Coronary artery (tissue), 2 donors: Measurements from ENCODE around the gene POLR1A.

Source experiments
- DNase-seq: peaks from one replicate; pipeline ENCODE4 v3.0.0-alpha.2; 2017; ENCODE audit warnings: low spot score
- H3K27ac ChIP-seq, 2 donors: fragments of 200-600 bp; sonication (generic); one replicate each; pipeline ENCODE4 v1.5.1; 2016 to 2019
- H3K4me3 ChIP-seq: fragments of 200-600 bp; sonication (generic); 2 replicates; pipeline ENCODE4 v1.5.1; 2016; ENCODE audit warnings: mild to moderate bottlenecking, moderate library complexity
- CTCF ChIP-seq: fragments of 200-600 bp; sonication (generic); IDR thresholded peaks from one replicate; pipeline ENCODE4 v1.5.1; 2019; ENCODE audit warnings: antibody characterized with exemption

POLR1A gene

GRCh38 chr2:86105252-86105968, at the start of gene POLR1A:
TSS of gene POLR1A (minus strand) at chr2:86105886. CDS start at chr2:86105776, 110 bp downstream.
- DNase-seq: peak; percentile 92
- no peak for TF ChIP-seq CTCF
- peak within 1 kb of the TSS; percentile 87 for H3K4me3 ChIP-seq
- peak within 1 kb of the TSS; percentile 42 to 72 for H3K27ac ChIP-seq

- no peak overlapping the region for H3K4me3 ChIP-seq
- H3K27ac ChIP-seq: no peak overlapping the region
- no peak for DNase-seq
- no peak for TF ChIP-seq CTCF
Observed at GRCh38 chr2:86150502-86150901, 44.8 kb upstream of the POLR1A start.

GRCh38 chr2:86147793-86148192, 42.1 kb upstream of the POLR1A start:
- Histone ChIP-seq H3K27ac (no peak overlapping the region), H3K4me3 (no peak overlapping the region)
- DNase-seq: no peak
- TF ChIP-seq CTCF: no peak

- no peak for DNase-seq
- TF ChIP-seq CTCF: no peak
- Histone ChIP-seq H3K4me3 (no peak overlapping the region), H3K27ac (no peak overlapping the region)
Observed at GRCh38 chr2:86143926-86144685, 38.4 kb upstream of the POLR1A start.

- no peak overlapping the region for H3K27ac ChIP-seq
- DNase-seq: no peak
- H3K4me3 ChIP-seq: no peak overlapping the region
- TF ChIP-seq CTCF: no peak
Observed at GRCh38 chr2:86143307-86143706, 37.6 kb upstream of the POLR1A start.

- no peak for TF ChIP-seq CTCF
- DNase-seq: no peak
- no peak overlapping the region for H3K27ac ChIP-seq
- H3K4me3 ChIP-seq: no peak overlapping the region
Observed at GRCh38 chr2:86142436-86143257, 37.0 kb upstream of the POLR1A start.
